Choroid plexus epithelial cell (primary cell): ENCODE measurements around the gene DNAJC17.

Experiments used
- DNase-seq: peaks from one replicate; pipeline ENCODE4 v3.0.0-alpha.2; 2010; ENCODE audit warnings: low read depth
- H3K4me3 ChIP-seq: 2 replicates; pipeline ENCODE4 v1.5.1; 2011; ENCODE audit warnings: low read depth, mild to moderate bottlenecking, control low read depth, low read length, moderate library complexity
- TF ChIP-seq, protein P1 (sequence below): conservative IDR thresholded peaks from 2 replicates; pipeline ENCODE4 v1.5.1; 2011; ENCODE audit warnings: low read depth, mild to moderate bottlenecking, control low read depth, inconsistent platforms, low read length, moderate library complexity

Gene DNAJC17

DNA sequence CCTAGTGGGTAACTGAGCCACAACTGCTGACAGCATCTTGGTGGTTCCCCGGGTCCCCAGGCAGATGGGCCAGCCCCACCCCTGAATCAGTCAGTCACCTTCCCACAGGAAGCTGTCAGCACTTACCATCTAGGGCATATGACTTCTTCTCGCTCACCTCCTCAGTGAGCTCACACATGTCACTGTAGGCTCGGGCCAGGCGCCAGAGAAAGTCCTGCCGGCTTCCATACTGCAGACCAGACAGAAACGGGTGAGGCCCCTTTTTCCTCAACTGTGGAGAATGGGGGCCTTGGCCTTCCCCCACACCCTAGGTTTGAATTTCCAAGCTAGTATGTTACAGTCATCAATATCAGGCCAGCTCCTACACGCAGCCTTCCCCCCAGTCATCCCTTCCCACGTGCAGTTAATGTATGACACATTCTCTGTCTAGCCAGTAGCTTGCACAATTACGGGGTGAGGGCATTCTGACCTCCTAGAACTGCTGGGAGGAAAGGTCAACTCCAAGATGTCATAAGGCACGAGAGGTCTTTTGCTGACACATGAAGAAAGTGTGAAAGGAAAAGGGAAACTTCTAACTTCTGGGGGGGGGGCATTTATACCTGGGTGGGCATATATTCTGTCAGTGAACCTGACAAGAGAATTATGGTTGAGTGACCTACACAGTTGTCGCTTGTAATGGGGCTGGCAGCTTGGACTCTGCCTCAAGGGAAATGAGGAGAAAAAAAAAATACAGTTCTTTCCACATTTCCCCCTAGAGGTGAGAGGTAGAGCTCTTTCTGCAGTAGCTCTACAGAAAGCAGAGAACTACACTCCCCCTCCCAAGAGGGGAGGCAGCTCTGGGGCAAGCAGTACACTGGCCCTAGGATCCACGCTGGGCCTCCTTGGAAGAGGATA is 63.1 kb downstream of the DNAJC17 start:
- H3K4me3 ChIP-seq, result no peak overlapping the region
- DNase-seq, result peak; percentile 77
- TF ChIP-seq, protein P1, sequence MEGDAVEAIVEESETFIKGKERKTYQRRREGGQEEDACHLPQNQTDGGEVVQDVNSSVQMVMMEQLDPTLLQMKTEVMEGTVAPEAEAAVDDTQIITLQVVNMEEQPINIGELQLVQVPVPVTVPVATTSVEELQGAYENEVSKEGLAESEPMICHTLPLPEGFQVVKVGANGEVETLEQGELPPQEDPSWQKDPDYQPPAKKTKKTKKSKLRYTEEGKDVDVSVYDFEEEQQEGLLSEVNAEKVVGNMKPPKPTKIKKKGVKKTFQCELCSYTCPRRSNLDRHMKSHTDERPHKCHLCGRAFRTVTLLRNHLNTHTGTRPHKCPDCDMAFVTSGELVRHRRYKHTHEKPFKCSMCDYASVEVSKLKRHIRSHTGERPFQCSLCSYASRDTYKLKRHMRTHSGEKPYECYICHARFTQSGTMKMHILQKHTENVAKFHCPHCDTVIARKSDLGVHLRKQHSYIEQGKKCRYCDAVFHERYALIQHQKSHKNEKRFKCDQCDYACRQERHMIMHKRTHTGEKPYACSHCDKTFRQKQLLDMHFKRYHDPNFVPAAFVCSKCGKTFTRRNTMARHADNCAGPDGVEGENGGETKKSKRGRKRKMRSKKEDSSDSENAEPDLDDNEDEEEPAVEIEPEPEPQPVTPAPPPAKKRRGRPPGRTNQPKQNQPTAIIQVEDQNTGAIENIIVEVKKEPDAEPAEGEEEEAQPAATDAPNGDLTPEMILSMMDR, result peak; percentile 35

DNA sequence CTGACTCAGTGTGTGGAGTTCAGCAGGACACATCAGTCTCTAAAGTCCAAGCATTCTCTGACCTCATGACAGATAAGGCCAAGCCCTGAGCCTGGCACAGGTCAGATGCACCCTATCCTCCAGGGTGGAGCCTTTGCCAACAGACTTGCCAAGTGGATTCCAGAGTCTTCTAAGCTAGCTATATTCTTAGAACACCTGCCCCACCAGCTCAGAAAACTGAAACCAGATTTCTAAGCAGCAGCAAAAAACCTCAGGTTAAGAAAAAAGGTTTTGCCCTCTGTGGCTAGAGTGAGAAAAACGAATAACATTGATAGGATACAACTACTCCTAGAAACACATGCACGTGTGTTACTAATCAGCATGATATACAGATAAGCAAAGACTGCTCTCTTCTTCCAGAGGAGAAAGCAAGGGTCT is 63.8 kb downstream of the DNAJC17 start:
- no peak for DNase-seq
- TF ChIP-seq, protein P1, result no peak
- no peak overlapping the region for H3K4me3 ChIP-seq

DNA sequence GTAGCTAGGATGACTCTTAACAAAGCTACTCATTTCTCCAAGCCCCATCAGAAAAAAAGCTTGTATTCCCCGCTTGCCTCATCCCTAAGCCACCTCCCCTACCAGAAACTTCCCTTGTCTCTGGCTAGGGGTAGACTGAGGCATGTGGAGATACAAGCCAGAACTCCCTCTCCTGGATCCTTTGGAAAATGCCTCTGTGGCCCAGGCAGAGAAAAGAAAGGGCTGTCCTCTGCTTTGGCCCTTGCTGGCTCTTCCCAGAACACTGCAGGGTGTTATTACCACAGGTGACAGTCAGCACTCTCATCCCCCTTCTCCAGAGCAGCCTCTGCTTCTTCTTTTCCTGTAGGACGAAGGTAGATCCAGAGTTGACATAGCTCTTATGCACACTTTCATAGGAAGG is 67.4 kb downstream of the DNAJC17 start:
- TF ChIP-seq, protein P1, result peak; percentile 25
- no peak overlapping the region for H3K4me3 ChIP-seq
- DNase-seq, result no peak

- DNase-seq, result no peak
- TF ChIP-seq, protein P1, result no peak
- no peak overlapping the region for H3K4me3 ChIP-seq
These were observed 68.2 kb downstream of the DNAJC17 start for GRCh38 chr15:40739047-40739446.

- H3K4me3 ChIP-seq, result no peak overlapping the region
- TF ChIP-seq, protein P1, result no peak
- DNase-seq, result no peak
These were observed 70.2 kb downstream of the DNAJC17 start for GRCh38 chr15:40737048-40737447.

DNA sequence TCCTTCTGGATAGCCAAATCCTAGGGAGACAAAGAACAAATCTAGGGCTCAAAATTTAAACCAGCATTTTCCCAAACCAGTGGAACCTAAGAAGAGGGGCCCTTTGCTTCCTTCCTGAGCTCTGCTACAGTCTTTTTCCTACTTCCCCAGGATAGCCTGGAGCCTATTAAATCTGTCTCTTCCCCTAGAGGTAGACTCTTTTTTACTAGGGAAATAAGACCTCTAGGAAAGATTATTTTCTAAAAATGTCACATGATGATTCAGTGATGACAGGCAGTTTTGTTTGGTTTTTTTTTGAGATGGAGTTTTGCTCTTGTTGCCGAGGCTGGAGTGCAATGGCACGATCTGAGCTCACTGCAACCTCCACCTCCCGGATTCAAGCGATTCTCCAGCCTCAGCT is 70.7 kb downstream of the DNAJC17 start:
- no peak for DNase-seq
- TF ChIP-seq, protein P1, result no peak
- no peak overlapping the region for H3K4me3 ChIP-seq

DNA sequence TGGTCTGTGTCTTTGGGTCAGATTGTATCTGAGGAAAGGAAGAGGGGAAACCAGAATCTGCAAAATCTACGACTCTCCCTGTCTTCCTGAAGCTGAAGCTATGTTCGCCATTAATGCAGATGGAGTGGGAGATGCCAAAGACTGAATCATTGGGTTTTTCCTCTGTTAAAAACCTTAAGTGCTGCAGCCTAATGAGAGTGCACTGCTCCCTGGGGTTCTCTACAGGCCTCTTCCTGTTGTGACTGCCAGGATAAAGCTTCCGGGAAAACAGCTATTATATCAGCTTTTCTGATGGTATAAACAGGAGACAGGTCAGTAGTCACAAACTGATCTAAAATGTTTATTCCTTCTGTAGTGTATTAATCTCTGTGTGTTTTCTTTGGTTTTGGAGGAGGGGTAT is 76.2 kb downstream of the DNAJC17 start:
- TF ChIP-seq, protein P1, result no peak
- DNase-seq, result peak; percentile 71

More for the DNA sequence above, 76.2 kb downstream of the DNAJC17 start:
- no peak overlapping the region for H3K4me3 ChIP-seq
